Endothelial cell of hepatic sinusoid (primary cell): ENCODE results near the gene DHX35.

ENCODE experiments used
- in situ Hi-C: cut with HindIII; loops from 2 replicates; pipeline ENCODE4 v1.10.0; 2017; ENCODE audit warnings: low sequenced_read_pairs

Gene DHX35

DNA sequence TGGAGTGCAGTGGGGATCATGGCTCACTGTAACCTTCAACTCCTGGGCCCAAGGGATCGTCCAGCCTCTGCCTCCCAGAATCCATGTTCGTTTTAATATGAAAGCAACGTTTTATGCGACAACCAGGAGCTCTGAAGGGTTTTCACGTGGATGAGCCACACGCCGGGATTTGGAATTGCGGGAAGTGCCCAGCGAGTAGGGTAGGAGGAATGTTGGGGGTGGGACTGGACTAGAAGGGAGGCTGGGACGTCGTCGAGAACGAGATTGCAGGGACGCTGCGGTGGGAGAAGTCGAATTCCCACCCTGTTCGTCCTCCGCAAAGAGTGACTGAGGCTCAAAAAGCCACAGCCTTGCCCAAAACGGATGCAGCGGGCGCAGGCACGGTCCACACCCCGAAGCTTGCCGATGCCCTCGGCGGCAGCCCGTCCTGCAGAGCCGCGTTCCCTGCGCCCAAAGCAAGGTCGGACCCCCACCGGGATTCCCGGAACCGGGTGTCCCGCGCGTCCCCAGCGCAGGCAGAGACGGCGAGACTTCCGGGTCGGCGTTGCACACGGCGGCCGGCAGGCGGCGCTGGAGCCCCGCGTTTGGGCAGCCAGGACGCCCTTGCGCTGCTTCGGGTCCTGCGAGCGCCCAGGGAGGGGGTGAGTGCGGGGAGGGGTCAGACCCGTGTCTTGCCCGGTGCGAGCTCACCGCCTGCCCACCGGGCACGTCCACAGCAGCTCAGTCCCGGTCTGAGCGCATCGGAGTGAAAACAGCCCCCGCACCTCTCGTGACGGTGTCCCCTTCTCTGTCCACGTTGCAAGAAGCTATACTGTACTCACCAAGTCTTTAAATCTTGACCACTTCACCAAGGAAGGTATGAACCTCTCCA, 87.8 kb downstream of the DHX35 start:
- in situ Hi-C loops: loop anchor here (10.0 kb wide), 1 partner anchor 295 kb away; no protein-coding TSS in a partner anchor

DNA sequence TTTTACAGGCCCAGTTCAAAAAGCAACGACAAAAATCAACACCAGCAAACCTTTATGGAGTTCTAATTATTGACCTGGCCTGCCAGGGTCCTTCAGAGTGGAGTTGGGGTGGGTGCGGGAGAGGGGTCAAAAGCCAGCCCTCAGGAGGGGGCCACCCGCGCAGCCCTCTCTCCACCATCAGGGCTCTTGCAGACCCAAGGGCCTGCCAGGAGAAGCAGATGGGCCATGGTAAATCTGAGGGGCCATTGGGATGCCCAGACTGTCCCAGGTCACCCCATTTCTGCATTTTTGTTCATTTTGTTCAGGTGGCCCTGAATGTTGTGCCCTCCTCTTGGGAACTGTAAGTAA, 88.4 kb downstream of the DHX35 start:
- in situ Hi-C loops: loop anchor here (10.0 kb wide), 1 partner anchor 296 kb away; no protein-coding TSS in a partner anchor

- in situ Hi-C loops: loop anchor here (10.0 kb wide), 1 partner anchor 298 kb away; no protein-coding TSS in a partner anchor
These were observed 90.5 kb downstream of the DHX35 start for GRCh38 chr20:39052676-39053075.

- in situ Hi-C loops: loop anchor here (5.0 to 10.0 kb wide), 2 partner anchors 50 to 302 kb away; no protein-coding TSS in a partner anchor
These were observed 95.0 kb downstream of the DHX35 start for GRCh38 chr20:39057143-39057542.

GRCh38 chr20:39057911-39058310, 95.8 kb downstream of the DHX35 start:
- in situ Hi-C loops: loop anchor here (5.0 to 10.0 kb wide), 2 partner anchors 49 to 303 kb away; no protein-coding TSS in a partner anchor

DNA sequence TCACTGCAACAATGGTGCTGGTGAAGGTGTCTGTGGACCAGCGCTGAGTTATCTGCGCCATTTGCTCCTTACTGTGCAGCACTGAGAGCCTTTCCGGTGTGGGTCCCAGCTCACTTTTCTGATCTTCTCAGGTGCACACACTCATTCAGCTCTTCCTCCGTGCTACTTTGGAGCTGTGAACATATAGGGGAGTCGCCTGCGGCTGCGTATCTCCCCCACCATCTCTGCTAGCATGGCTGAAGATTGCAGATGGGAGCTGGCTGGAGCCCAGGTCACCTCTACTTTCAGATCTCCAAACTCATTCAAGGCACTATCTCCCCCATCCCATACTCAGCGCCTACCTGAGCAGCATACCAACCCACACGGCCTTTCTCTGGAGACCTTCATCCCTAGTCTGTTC, 96.9 kb downstream of the DHX35 start:
- in situ Hi-C loops: loop anchor here (5.0 to 10.0 kb wide), 2 partner anchors 48 to 304 kb away; no protein-coding TSS in a partner anchor

DNA sequence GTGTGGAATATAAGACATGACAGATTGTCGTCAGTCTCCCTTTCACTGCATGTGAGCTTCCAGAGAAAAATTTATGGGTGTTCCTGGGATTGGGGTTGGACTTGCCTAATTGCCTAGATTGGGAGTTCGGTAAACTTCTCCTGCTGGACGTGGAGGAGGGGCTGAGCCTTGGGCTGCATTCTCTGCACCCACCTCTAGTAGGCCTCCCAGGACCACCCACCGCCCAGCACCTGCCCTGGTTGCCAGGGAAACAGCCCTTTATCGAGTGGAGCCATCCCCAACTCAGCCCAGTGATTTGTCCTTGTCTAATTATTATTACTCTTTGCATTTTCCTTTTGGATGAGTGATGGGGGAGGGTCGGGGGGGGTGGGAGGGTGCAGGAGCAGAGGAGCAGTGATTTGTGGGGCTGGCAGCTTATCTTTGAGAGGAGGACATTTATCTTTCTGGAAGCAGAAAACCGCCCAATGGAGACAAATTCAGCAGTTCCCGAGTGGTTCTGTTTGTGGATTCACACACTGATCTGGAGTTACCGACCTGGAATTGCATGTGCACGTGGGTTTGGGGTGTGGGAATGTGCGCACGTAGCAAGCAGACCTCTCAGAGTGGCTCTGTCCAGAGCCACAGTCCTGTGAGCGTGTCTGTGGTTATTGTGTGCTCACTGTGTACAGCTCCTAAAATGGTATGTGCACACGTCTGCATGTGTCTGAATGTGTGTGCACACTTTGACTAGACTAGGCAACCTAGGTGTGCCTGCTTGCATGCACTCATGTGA, 104.5 kb downstream of the DHX35 start:
- in situ Hi-C loops: no loop called here

DNA sequence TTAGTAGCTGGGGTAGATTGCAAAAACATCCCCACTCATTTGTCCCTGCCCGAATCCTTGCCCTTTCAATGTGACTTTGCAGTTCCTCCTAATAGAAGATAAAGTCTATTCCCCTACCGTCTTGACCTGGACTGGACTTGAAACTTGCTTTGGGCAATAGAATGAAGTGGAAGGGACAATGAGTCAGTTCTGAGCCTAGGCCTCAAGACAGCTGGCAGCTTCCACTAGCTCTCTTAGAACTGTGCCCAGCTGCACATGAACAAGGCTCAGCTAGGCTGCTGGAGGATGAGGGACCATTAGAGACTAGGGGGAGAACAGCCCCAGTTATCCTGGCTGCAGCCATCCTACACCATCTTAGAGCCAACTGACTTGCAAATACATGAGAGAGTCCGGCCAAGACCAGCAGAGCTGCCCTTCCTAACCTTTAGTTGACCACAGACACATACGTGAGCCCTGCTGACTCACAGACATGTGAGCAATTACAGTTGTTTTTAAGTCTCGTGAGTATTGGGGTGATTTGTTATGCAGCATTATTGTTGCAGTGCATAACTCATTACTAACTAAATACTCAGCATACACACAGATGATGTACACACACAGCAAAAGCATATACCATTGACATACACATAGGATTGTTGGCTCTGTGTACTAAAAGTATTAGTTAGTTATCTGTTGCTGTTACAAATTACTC, 105.5 kb downstream of the DHX35 start:
- in situ Hi-C loops: no loop called here

- in situ Hi-C loops: no loop called here
These were observed 107.8 kb downstream of the DHX35 start for GRCh38 chr20:39069976-39070375.

DNA sequence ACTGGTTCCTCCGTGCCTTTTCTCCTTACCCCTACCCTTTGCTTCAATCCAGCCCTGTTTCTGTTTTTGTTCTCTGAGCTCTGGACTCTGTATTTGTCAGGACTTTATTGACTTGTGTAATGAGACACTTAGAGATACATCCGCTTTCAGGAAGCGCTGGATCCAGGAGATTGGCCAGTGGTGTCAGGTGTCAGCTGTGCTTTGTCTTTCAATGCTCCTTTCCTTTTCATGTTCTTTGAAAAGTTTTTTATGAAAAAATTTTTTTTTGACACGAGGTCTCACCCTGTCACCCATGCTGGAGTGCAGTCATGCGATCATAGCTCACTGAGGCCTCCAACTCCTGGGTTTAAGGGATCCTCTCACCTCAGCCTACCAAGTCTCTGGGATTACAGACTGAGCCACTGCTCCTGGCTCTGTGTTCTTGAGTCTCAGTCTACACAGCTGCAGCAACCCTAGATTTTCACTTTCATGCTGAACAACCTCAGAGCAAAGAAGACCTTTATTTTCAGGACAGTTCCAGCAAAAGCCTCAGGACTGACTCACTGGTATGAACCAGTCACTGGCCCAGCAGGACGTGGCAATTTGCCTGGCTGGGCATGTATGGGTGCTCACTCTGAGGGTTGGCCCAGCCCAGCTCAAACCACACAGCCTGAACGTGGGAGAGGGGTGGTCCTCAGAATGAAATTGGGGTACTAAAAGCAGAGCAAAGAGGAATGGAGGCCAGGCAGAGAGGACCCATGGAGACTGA, 108.5 kb downstream of the DHX35 start:
- in situ Hi-C loops: no loop called here

- in situ Hi-C loops: no loop called here
These were observed 110.0 kb downstream of the DHX35 start for GRCh38 chr20:39072132-39072531.

GRCh38 chr20:39072653-39073052, 110.5 kb downstream of the DHX35 start:
- in situ Hi-C loops: no loop called here

DNA sequence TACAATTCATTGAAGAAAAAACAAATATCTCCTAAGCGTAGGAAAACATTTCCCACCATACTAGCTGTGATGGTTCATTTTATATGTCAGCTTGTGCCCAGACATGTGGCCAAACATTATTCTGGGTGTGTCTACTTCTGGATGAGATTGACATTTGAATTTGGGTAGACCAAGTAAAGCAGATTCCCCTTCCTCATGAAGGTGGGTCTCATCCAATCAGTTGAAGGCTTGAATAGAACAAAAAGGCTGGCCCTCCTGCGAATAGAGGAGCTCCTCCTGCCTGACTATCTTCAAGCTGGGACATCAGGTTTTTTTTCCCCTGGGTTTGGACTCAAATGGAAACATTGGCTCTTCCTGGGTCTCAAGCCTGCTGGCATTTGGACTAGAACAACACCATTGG, 113.6 kb downstream of the DHX35 start:
- in situ Hi-C loops: no loop called here

GRCh38 chr20:39076958-39077357, 114.8 kb downstream of the DHX35 start:
- in situ Hi-C loops: no loop called here

- in situ Hi-C loops: no loop called here
These were observed 118.2 kb downstream of the DHX35 start for GRCh38 chr20:39080326-39080725.

- in situ Hi-C loops: no loop called here
These were observed 119.1 kb downstream of the DHX35 start for GRCh38 chr20:39081255-39081654.

GRCh38 chr20:39082622-39083398, 120.7 kb downstream of the DHX35 start:
- in situ Hi-C loops: no loop called here

DNA sequence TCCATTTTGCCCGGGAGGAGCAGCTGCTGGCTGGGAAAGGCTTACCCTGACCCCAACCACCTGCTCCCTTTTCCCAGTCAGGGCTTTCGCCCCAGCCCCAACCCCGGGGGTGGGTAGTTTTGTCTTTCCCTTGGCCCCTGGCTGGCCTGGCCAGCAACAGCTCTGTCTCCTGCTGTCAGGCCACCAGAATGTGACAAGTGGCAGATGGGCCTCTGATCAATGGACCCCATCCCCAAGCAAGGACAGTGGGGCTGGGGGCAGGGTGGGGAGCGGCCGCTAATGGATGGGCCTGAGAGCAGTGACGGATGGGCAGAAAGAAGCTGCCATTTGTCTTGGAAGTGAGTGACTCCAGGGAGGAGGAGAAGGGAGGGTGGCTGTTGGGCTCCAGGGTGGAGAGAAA, 121.6 kb downstream of the DHX35 start:
- in situ Hi-C loops: no loop called here

DNA sequence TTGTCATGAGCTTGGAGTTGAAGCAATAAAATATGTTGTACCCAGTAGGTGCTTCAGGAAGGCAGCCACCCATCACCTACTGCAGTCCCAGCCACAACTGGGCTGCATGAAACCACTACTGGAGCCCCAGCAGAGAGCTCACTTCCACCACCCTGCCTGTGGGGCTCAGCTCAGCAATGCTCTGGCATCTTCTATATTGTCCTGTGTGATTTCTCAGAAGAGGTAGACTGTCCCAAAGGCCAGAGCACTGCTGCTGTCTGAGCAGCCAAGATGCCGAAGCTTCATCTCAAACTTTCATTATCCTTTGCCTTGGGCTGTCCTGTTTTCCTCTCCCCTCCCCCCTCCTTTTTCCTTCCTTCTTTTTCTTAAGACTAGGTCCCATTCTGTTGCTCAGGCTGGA, 126.9 kb downstream of the DHX35 start:
- in situ Hi-C loops: no loop called here
